ENCODE measurements around the gene AKAP5. TPM values are rescaled to one million over a fixed set of nuclear protein-coding genes. Genes with fewer than 3 reads are reported as not detected.

The AKAP5 gene
- total RNA-seq, 1 donor from 2014 or later, result 0.15 TPM

DNA sequence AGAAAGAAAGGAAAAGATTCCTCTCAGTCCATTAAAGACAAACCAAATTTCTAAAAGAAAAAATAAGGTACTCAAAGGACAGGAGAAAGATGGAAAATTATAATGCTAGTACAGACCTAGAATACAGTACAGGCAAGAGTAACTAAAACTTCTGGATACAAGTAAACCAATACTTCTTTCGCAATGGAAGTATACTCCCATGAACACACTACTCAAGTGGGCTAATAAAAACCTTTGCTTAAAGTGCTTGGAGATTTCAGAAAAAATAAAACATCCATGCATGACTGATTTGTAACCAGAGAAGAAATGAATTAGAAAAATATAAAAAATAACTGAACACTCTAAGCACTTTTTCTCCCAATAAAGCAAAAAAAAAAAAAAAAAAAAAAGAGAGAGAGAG, 34.8 kb downstream of the AKAP5 start:
- Mint-ChIP-seq H3K27ac (ENCODE audit: unreplicated experiment) (no peak overlapping the region), H3K9me3 (ENCODE audit: unreplicated experiment) (peaks cover 6% of the 10 kb centered on the region)
- no peak for DNase-seq

GRCh38 chr14:64501411-64502171, 36.3 kb downstream of the AKAP5 start:
- Mint-ChIP-seq H3K27ac (ENCODE audit: unreplicated experiment) (no peak overlapping the region), H3K4me3 (ENCODE audit: unreplicated experiment) (no peak overlapping the region), H3K27me3 (ENCODE audit: unreplicated experiment) (peaks cover 13% of the 10 kb centered on the region), H3K4me1 (ENCODE audit: low read depth, unreplicated experiment) (peaks cover 16% of the 10 kb centered on the region), H3K9me3 (ENCODE audit: unreplicated experiment) (peaks cover 14% of the 10 kb centered on the region), H3K36me3 (ENCODE audit: unreplicated experiment) (no peaks in the 10 kb centered on the region)
- no peak for TF ChIP-seq CTCF (IDR thresholded peaks at IDR 0.05; ENCODE audit: partially characterized antibody, unreplicated experiment)
- DNase-seq, result no peak

More for the DNA sequence above, 34.8 kb downstream of the AKAP5 start:
- Mint-ChIP-seq H3K4me3 (ENCODE audit: unreplicated experiment) (no peak overlapping the region), H3K36me3 (ENCODE audit: unreplicated experiment) (no peaks in the 10 kb centered on the region), H3K27me3 (ENCODE audit: unreplicated experiment) (peaks cover 6% of the 10 kb centered on the region), H3K4me1 (ENCODE audit: low read depth, unreplicated experiment) (peaks cover 10% of the 10 kb centered on the region)
- no peak for TF ChIP-seq CTCF (IDR thresholded peaks at IDR 0.05; ENCODE audit: partially characterized antibody, unreplicated experiment)

- no peak overlapping the region for H3K27ac Mint-ChIP-seq (ENCODE audit: unreplicated experiment)
- H3K36me3 Mint-ChIP-seq (ENCODE audit: unreplicated experiment), result no peaks in the 10 kb centered on the region
- no peak for TF ChIP-seq CTCF (IDR thresholded peaks at IDR 0.05; ENCODE audit: partially characterized antibody, unreplicated experiment)
- peaks cover 13% of the 10 kb centered on the region for H3K27me3 Mint-ChIP-seq (ENCODE audit: unreplicated experiment)
- H3K4me3 Mint-ChIP-seq (ENCODE audit: unreplicated experiment), result peak overlapping the region; percentile 96
- peaks cover 14% of the 10 kb centered on the region for H3K9me3 Mint-ChIP-seq (ENCODE audit: unreplicated experiment)
- DNase-seq, result no peak
- peaks cover 23% of the 10 kb centered on the region for H3K4me1 Mint-ChIP-seq (ENCODE audit: low read depth, unreplicated experiment)
These were observed 37.2 kb downstream of the AKAP5 start for GRCh38 chr14:64502456-64502855.

DNA sequence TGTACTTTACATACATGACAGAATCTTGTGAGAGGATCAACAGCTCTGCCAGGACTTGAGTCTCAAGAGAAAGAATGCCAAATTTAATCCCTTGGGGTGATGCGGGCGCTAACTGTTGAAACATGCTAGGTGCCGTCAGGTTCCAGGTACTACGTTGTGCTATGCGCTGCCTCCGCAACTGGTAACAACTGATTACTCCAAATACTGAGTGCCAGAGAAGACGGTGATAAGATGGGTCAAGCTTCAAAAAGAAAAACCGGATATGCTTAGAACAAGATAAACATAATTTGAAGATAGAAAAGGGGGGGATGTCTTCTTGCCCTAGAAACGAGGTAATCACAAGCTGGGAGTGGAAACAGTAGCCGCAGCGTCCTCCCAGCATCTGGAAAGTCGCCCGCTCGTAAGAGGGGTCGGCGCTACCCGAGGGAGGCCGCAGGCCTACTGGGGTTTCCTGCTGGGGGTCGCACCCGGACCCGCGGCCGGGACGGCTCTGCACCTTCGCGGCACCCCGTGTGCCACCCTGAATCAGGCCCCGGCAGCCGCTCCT, 37.7 kb downstream of the AKAP5 start:
- Mint-ChIP-seq H3K9me3 (ENCODE audit: unreplicated experiment) (peaks cover 14% of the 10 kb centered on the region), H3K27ac (ENCODE audit: unreplicated experiment) (peak overlapping the region; percentile 95), H3K4me3 (ENCODE audit: unreplicated experiment) (peak overlapping the region; percentile 96), H3K27me3 (ENCODE audit: unreplicated experiment) (peaks cover 13% of the 10 kb centered on the region), H3K36me3 (ENCODE audit: unreplicated experiment) (no peaks in the 10 kb centered on the region), H3K4me1 (ENCODE audit: low read depth, unreplicated experiment) (peaks cover 26% of the 10 kb centered on the region)
- no peak for DNase-seq
- no peak for TF ChIP-seq CTCF (IDR thresholded peaks at IDR 0.05; ENCODE audit: partially characterized antibody, unreplicated experiment)

All from glutamatergic neuron (in vitro differentiated cells).